ENCODE measurements around the gene COL9A3.

Gene COL9A3

DNA sequence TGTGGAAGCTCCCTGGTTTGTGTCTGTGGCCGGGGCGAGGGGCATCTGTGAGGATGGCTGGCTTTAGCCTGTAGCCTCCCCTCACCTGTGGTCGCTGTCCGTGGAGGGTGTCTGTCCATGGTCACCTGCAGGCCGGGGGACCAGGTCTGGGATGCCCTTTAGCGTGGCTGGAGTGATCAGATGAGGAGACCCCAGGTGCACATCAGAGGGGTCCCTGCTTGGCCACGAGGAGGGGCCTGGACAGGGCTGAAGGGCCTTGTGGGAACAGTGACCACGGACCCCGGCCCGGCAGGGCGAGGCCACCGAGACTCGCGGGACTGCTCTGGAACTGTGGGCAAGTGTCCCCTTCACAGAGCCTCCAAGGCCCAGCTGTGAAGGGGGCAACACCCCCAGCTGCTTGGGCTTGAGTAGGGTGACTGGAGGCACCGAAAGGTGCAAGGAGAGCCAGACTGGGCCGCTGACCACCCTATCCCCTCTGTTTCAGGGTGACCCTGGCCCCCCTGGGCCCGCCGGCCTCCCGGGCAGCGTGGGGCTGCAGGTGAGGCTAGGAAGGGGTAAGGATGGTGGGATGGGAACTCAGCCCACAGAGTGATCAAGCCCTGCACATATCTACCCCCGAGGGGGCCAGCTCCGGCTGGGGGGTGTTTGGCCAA, 8.6 kb downstream of the COL9A3 start:
- TF ChIP-seq TAF1 (IDR thresholded peaks at IDR 0.05; ENCODE audit: low read depth, low read length) (no peak), SPI1 (IDR thresholded peaks at IDR 0.05; ENCODE audit: low read depth, low read length) (no peak), POU2F2 (IDR thresholded peaks at IDR 0.05; ENCODE audit: low read depth, low read length) (no peak), PAX5 (IDR thresholded peaks at IDR 0.05; ENCODE audit: insufficient read depth, low read length, severe bottlenecking) (no peak), POLR2A (IDR thresholded peaks at IDR 0.05; ENCODE audit: low read depth, low read length) (no peak)
- no peak for FAIRE-seq

DNA sequence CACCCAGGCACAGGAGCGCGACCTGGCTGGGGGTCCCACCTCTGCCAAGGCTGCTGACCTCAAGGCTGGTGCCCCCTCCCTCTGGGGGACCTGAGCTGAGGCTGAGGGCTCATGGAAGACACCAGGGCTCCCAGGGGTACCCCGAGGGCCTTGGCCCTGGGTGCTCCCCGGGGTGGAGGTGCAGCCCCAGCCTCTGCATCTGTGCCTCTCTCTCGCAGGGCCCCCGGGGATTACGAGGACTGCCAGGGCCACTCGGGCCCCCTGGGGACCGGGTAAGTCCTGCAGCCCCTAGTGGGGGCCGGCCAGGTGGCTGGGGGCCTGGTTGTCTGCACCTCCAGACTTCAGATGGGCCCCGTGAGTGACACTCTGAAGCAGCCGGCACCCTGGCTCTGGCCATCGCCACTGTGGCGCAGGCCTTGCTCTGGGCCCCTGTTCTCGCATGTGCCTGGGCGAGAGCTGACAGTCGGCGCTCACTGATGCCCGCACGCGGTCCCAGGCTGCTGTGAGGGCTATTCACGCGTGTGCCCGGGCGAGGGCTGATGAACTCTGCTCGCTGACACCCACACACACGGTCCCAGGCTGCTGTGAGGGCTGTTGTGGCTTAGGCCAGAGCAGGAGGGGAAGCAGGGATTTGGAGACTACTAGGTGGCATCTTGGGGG, 9.3 kb downstream of the COL9A3 start:
- DNase-seq (ENCODE audit: insufficient read length, low spot score) (no peak), FAIRE-seq (no peak)
- no peak for TF ChIP-seq PAX5 (IDR thresholded peaks at IDR 0.05; ENCODE audit: insufficient read depth, low read length, severe bottlenecking)
- TF ChIP-seq TAF1 (IDR thresholded peaks at IDR 0.05; ENCODE audit: low read depth, low read length): no peak
- no peak for TF ChIP-seq POLR2AphosphoS5 (IDR thresholded peaks at IDR 0.05; ENCODE audit: low read depth, low read length)
- no peak for TF ChIP-seq POLR2A (IDR thresholded peaks at IDR 0.05; ENCODE audit: low read depth, low read length)
- TF ChIP-seq SPI1 (IDR thresholded peaks at IDR 0.05; ENCODE audit: low read depth, low read length): no peak
- no peak for TF ChIP-seq POU2F2 (IDR thresholded peaks at IDR 0.05; ENCODE audit: low read depth, low read length)

More for the DNA sequence above, 8.6 kb downstream of the COL9A3 start:
- DNase-seq (ENCODE audit: insufficient read length, low spot score): no peak

DNA sequence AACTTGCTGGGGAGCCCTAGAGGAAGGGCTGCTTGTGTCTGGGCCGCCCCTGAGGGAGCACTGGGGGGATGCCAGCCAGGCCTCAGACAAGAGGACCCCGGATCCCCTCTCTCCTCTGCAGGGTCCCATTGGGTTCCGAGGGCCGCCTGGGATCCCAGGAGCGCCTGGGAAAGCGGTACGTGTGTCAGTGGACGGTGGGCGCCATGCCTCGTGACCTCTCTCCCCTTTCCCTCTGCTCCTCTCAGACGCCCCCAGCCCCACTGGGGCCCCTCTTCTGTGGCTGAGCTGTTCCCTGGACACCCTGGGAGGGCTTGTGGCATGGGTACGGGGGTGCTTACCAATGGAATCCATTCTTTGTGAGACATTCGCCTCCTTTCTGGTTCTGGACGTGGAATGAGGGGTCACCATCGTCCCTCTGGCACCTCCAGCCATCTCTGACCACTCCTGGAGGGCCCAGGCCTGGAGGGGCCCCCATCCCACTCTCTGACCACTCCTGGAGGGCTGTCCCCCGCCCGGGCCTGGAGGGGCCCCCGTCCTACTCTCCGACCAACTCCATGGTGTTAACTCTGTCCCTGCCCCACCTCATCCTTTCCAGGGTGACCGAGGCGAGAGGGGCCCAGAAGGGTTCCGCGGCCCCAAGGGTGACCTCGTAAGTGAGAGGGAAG, 9.9 kb downstream of the COL9A3 start:
- FAIRE-seq (no peak), DNase-seq (ENCODE audit: insufficient read length, low spot score) (no peak)
- no peak for TF ChIP-seq TAF1 (IDR thresholded peaks at IDR 0.05; ENCODE audit: low read depth, low read length)
- TF ChIP-seq PAX5 (IDR thresholded peaks at IDR 0.05; ENCODE audit: insufficient read depth, low read length, severe bottlenecking): no peak
- TF ChIP-seq POLR2A (IDR thresholded peaks at IDR 0.05; ENCODE audit: low read depth, low read length): no peak
- TF ChIP-seq POLR2AphosphoS5 (IDR thresholded peaks at IDR 0.05; ENCODE audit: low read depth, low read length): no peak
- TF ChIP-seq SPI1 (IDR thresholded peaks at IDR 0.05; ENCODE audit: low read depth, low read length): no peak
- no peak for TF ChIP-seq POU2F2 (IDR thresholded peaks at IDR 0.05; ENCODE audit: low read depth, low read length)

DNA sequence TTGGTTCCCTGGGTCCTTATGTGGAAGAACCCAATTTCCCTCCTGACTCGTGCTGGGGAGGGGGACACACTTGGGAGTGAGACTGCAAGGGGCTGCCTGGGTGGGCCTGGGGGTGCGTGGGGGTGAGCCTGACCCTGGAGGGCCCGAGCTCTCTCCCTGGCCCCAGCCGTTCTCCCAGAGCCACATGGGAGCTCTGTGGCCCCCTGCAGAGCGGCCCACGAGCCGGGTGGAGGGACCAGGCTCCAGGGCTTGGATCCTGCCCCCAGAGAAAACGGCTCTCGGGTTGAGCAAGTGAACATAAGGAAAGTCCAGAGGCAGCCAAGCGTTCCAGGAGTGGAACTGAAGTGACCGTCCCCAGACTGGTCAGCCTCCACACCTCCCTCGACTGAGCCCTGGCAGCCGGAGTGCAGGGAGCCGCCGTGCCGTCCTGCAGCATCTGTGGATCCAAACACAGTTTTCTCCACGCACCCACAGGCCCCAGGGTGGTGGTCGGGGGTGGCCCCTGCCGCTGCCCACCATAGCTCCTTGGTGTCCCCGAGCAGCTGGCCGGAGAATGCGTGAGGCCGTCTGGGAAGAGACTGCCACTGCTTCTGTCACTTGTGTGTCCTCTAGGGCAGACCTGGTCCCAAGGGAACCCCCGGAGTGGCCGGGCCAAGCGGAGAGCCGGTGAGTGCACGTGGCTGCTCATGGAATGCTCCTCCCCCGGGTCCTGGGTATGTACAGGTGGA, 10.6 kb downstream of the COL9A3 start:
- FAIRE-seq (no peak), DNase-seq (ENCODE audit: insufficient read length, low spot score) (no peak)
- TF ChIP-seq TAF1 (IDR thresholded peaks at IDR 0.05; ENCODE audit: low read depth, low read length): no peak
- TF ChIP-seq SPI1 (IDR thresholded peaks at IDR 0.05; ENCODE audit: low read depth, low read length): no peak
- no peak for TF ChIP-seq POLR2AphosphoS5 (IDR thresholded peaks at IDR 0.05; ENCODE audit: low read depth, low read length)
- TF ChIP-seq POLR2A (IDR thresholded peaks at IDR 0.05; ENCODE audit: low read depth, low read length): no peak
- no peak for TF ChIP-seq POU2F2 (IDR thresholded peaks at IDR 0.05; ENCODE audit: low read depth, low read length)
- TF ChIP-seq PAX5 (IDR thresholded peaks at IDR 0.05; ENCODE audit: insufficient read depth, low read length, severe bottlenecking): no peak

DNA sequence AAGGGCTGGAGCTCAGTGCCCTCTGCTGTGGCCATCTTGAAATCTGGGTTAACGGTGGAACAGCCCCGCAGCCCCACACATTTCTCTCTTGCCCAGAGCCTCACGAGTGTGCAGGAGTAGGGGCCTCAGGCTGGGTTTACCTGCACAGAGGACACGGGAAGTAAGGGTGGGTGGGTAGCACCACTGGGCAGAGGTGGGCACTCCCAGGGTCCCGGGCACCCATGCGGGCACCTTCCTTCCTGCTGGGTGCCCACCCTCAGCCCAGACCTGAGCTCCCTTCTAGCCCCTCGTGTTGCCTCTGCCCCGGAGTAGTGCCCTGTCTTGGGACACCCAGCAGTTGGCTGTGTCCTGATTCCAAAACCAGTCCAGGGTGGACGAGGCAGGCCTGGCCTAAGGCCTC, 11.2 kb downstream of the COL9A3 start:
- FAIRE-seq (no peak), DNase-seq (ENCODE audit: insufficient read length, low spot score) (no peak)
- TF ChIP-seq POLR2A (IDR thresholded peaks at IDR 0.05; ENCODE audit: low read depth, low read length) (no peak), POLR2AphosphoS5 (IDR thresholded peaks at IDR 0.05; ENCODE audit: low read depth, low read length) (no peak), POU2F2 (IDR thresholded peaks at IDR 0.05; ENCODE audit: low read depth, low read length) (no peak), TAF1 (IDR thresholded peaks at IDR 0.05; ENCODE audit: low read depth, low read length) (no peak), SPI1 (IDR thresholded peaks at IDR 0.05; ENCODE audit: low read depth, low read length) (no peak), PAX5 (IDR thresholded peaks at IDR 0.05; ENCODE audit: insufficient read depth, low read length, severe bottlenecking) (no peak)

DNA sequence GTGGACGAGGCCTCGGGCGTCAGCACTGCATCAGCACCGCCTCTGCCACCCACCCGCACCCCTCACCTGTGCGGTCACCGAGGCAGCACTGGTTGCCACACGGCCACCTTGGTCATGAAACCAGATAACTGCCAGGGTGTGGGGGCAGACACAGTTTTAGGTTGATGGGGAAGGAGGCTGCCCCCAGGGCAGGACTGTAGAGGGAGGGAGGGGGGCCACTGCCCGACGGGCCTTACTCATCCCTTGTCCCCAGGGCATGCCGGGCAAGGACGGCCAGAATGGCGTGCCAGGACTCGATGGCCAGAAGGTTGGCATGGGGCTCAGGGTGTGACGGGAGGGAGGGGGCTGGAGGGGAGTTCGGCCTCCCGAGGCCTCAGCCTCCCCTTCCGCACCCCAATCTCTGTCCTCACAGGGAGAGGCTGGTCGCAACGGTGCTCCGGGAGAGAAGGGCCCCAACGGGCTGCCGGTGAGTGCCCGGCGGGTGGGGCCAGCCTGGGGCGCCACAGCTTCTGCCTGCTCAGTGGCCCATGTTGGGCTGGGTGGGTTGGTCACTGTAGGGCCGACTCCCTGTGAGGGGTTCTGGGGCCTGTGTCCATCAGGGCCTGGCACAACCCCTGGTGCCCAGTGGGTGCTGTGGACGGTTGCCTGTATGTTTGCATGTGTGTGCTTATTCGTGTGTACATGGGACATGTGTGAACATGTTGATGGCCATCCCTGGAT, 11.8 kb downstream of the COL9A3 start:
- TF ChIP-seq POU2F2 (IDR thresholded peaks at IDR 0.05; ENCODE audit: low read depth, low read length) (no peak), SPI1 (IDR thresholded peaks at IDR 0.05; ENCODE audit: low read depth, low read length) (no peak)
- FAIRE-seq (no peak), DNase-seq (ENCODE audit: insufficient read length, low spot score) (no peak)

DNA sequence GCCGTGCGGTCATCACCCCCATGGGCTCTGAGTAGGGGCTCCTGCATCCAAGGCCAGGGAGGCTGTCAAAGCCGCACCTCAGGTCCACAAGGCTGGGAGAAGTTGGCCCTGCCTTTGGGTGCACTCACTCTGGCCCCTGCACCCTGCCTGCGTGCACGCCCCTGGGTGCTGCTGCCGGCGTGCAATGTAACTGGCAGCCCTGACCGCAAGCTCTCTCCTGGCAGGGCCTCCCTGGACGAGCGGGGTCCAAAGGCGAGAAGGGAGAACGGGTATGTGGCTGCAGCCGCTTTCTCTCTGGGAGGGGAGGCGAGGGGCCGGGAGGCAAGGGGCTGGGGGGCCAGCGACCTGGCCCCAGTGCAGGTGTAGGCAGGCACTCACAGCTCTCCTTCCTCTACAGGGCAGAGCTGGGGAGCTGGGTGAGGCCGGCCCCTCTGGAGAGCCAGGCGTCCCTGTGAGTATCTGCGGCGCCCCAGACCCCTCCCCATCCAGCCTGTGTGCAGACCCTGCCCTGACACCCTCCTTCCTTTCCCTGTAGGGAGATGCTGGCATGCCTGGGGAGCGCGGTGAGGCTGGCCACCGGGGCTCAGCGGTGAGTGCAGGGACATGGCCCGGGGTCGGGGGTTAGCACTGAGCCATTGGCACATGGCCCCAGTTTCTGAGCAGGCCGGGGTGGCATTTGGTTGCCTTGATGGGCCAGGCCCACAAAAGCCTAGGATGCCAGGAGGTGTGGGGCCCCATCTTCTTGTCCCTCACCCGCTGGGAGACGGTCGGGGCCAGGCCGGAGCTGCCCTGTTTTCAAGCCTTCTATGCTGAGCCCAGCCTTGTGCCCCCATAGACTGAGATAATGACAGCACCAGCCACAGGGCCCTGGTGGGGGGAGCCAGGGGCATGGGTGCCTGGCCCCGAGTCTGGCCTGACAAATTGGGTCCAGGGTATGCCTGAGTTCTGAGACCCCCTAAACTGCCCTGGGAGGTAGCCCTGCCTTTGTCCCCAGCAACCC, 12.7 kb downstream of the COL9A3 start:
- DNase-seq (ENCODE audit: insufficient read length, low spot score) (no peak), FAIRE-seq (no peak)
- no peak for TF ChIP-seq TAF1 (IDR thresholded peaks at IDR 0.05; ENCODE audit: low read depth, low read length)
- TF ChIP-seq POLR2A (IDR thresholded peaks at IDR 0.05; ENCODE audit: low read depth, low read length): no peak
- TF ChIP-seq SPI1 (IDR thresholded peaks at IDR 0.05; ENCODE audit: low read depth, low read length): no peak
- TF ChIP-seq POLR2AphosphoS5 (IDR thresholded peaks at IDR 0.05; ENCODE audit: low read depth, low read length): no peak
- no peak for TF ChIP-seq PAX5 (IDR thresholded peaks at IDR 0.05; ENCODE audit: insufficient read depth, low read length, severe bottlenecking)
- no peak for TF ChIP-seq POU2F2 (IDR thresholded peaks at IDR 0.05; ENCODE audit: low read depth, low read length)

DNA sequence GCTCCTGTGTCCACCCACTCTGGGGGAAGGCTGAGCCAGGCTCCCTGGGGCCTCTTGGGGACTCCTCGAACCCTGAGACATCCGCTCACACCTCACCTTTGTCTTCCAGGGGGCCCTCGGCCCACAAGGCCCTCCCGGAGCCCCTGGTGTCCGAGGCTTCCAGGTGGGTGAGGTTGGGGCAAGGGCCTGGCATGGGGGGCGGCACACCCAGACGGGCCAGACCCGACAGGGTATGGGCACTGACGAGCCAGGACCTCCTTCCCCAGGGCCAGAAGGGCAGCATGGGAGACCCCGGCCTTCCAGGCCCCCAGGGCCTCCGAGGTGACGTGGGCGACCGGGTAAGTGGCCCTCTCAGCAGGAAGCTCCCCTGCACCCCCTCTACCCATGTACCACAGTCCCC, 13.4 kb downstream of the COL9A3 start:
- FAIRE-seq (no peak), DNase-seq (ENCODE audit: insufficient read length, low spot score) (no peak)
- TF ChIP-seq POLR2AphosphoS5 (IDR thresholded peaks at IDR 0.05; ENCODE audit: low read depth, low read length) (no peak), TAF1 (IDR thresholded peaks at IDR 0.05; ENCODE audit: low read depth, low read length) (no peak), PAX5 (IDR thresholded peaks at IDR 0.05; ENCODE audit: insufficient read depth, low read length, severe bottlenecking) (no peak), SPI1 (IDR thresholded peaks at IDR 0.05; ENCODE audit: low read depth, low read length) (no peak), POLR2A (IDR thresholded peaks at IDR 0.05; ENCODE audit: low read depth, low read length) (no peak), POU2F2 (IDR thresholded peaks at IDR 0.05; ENCODE audit: low read depth, low read length) (no peak)

All from GM12891 (cell line).